ENCODE measurements around the gene NCDN. TPM values are rescaled to one million over a fixed set of nuclear protein-coding genes. Genes with fewer than 3 reads are reported as not detected.
A peak's percentile ranks its signal among the peaks of the same experiment; 100 is the strongest.

NCDN gene
- total and polyA plus RNA-seq, 2 experiments from 2014 or later, result 19.6 to 25.7 TPM

DNA sequence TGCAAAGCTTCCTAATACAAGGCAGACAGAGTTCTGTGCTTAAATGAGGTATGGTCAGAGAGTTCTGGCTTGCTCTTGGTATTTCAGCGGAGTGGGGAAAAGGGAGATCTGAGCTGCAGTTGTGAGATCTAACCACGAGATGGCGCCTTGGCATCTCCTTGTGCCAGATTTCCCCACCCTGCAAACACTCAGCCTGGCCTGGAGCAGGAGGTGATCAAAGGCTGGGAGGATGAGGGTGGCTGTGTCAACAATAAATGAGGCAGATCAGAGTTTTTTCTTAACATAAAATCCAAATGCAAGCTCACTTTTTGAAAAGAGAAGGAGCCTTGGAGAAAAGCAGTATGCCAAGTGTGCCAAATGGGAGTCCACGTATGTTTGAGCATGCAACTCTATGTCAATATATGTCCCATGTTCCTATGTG is 11.4 kb downstream of the NCDN start:
- Histone ChIP-seq H4K20me1 (ENCODE audit: insufficient read depth, poor library complexity, severe bottlenecking) (no peaks in the 10 kb centered on the region), H3K79me2 (no peaks in the 10 kb centered on the region), H3K4me3 (no peak overlapping the region), H3K9me2 (replicated peaks; ENCODE audit: insufficient read depth) (no peaks in the 10 kb centered on the region), H3K4me2 (no peak overlapping the region), H3K27me3 (peaks cover 35% of the 10 kb centered on the region), H2AFZ (no peak overlapping the region), H3K4me1 (ENCODE audit: insufficient read depth) (peaks cover 10% of the 10 kb centered on the region), H3K36me3 (replicated peaks; ENCODE audit: insufficient read depth, low read depth) (no peaks in the 10 kb centered on the region), H3K9me3 (ENCODE audit: low read depth) (no peaks in the 10 kb centered on the region), H3K27ac (no peak overlapping the region)
- TF ChIP-seq, protein P1, sequence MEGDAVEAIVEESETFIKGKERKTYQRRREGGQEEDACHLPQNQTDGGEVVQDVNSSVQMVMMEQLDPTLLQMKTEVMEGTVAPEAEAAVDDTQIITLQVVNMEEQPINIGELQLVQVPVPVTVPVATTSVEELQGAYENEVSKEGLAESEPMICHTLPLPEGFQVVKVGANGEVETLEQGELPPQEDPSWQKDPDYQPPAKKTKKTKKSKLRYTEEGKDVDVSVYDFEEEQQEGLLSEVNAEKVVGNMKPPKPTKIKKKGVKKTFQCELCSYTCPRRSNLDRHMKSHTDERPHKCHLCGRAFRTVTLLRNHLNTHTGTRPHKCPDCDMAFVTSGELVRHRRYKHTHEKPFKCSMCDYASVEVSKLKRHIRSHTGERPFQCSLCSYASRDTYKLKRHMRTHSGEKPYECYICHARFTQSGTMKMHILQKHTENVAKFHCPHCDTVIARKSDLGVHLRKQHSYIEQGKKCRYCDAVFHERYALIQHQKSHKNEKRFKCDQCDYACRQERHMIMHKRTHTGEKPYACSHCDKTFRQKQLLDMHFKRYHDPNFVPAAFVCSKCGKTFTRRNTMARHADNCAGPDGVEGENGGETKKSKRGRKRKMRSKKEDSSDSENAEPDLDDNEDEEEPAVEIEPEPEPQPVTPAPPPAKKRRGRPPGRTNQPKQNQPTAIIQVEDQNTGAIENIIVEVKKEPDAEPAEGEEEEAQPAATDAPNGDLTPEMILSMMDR (IDR thresholded peaks at IDR 0.05; ENCODE audit: poor library complexity), result peak; percentile 88
- no peak for TF ChIP-seq EZH2phosphoT487 (IDR thresholded peaks at IDR 0.05; ENCODE audit: low read depth, severe bottlenecking, unreplicated experiment)
- peak; percentile 81 for DNase-seq (ENCODE audit: low spot score)
- 24% methylated on average over 4 of the region's 4 CpGs for WGBS (ENCODE audit: low lambda C conversion rate, missing lambda C conversion rate)

GRCh38 chr1:35569936-35570335 is 12.3 kb downstream of the NCDN start:
- H3K4me1 ChIP-seq (ENCODE audit: insufficient read depth), result peaks cover 10% of the 10 kb centered on the region
- H3K27me3 ChIP-seq, result peaks cover 43% of the 10 kb centered on the region
- no peaks in the 10 kb centered on the region for H3K9me3 ChIP-seq (ENCODE audit: low read depth)
- no peaks in the 10 kb centered on the region for H3K79me2 ChIP-seq
- H3K27ac ChIP-seq, result no peak overlapping the region
- no peak overlapping the region for H3K4me3 ChIP-seq
- H4K20me1 ChIP-seq (ENCODE audit: insufficient read depth, poor library complexity, severe bottlenecking), result no peaks in the 10 kb centered on the region
- H3K36me3 ChIP-seq (replicated peaks; ENCODE audit: insufficient read depth, low read depth), result no peaks in the 10 kb centered on the region
- H2AFZ ChIP-seq, result no peak overlapping the region
- TF ChIP-seq EZH2phosphoT487 (IDR thresholded peaks at IDR 0.05; ENCODE audit: low read depth, severe bottlenecking, unreplicated experiment) (no peak), EZH2 (IDR thresholded peaks at IDR 0.05; ENCODE audit: borderline replicate concordance) (no peak)
- TF ChIP-seq, protein P1 (IDR thresholded peaks at IDR 0.05; ENCODE audit: poor library complexity), result no peak
- no peaks in the 10 kb centered on the region for H3K9me2 ChIP-seq (replicated peaks; ENCODE audit: insufficient read depth)
- 65% methylated on average over 1 of the region's 1 CpG for WGBS (ENCODE audit: low lambda C conversion rate, missing lambda C conversion rate)
- no peak for DNase-seq (ENCODE audit: low spot score)
- H3K4me2 ChIP-seq, result no peak overlapping the region

DNA sequence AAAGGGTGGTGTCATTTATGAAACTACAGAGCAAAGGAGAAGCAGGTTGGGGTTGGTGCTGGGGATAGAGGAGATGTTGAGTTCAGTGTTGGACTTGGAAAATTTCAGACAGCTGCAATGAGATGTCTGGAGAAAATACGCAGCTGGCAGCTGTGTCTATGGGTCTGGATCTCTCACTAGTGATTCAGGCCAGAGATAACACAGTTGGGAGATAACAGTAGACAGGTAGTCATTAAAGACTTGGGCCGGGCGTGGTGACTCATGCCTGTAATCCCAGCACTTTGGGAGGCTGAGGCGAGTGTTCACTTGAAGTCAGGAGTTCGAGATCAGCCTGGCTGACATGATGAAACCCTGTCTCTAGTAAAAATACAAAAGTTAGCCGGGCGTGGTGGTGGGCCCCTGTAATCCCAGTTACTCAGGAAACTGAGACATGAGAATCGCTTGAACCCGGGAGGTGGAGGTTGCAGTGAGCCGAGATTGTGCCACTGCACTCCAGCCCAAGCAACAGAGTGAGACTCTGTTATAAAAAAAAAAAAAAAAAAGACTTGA is 13.1 kb downstream of the NCDN start:
- Histone ChIP-seq H3K36me3 (replicated peaks; ENCODE audit: insufficient read depth, low read depth) (no peaks in the 10 kb centered on the region), H3K4me2 (no peak overlapping the region), H2AFZ (no peak overlapping the region), H3K4me3 (no peak overlapping the region), H3K79me2 (no peaks in the 10 kb centered on the region), H3K27me3 (peaks cover 48% of the 10 kb centered on the region), H3K9me2 (replicated peaks; ENCODE audit: insufficient read depth) (no peaks in the 10 kb centered on the region), H3K27ac (no peak overlapping the region), H3K9me3 (ENCODE audit: low read depth) (no peaks in the 10 kb centered on the region), H3K4me1 (ENCODE audit: insufficient read depth) (peaks cover 10% of the 10 kb centered on the region), H4K20me1 (ENCODE audit: insufficient read depth, poor library complexity, severe bottlenecking) (no peaks in the 10 kb centered on the region)
- TF ChIP-seq EZH2phosphoT487 (IDR thresholded peaks at IDR 0.05; ENCODE audit: low read depth, severe bottlenecking, unreplicated experiment) (no peak), EZH2 (IDR thresholded peaks at IDR 0.05; ENCODE audit: borderline replicate concordance) (no peak)
- TF ChIP-seq, protein P1 (IDR thresholded peaks at IDR 0.05; ENCODE audit: poor library complexity), result no peak
- no peak for DNase-seq (ENCODE audit: low spot score)
- 54% methylated on average over 10 of the region's 10 CpGs for WGBS (ENCODE audit: low lambda C conversion rate, missing lambda C conversion rate)
